ENCODE data around the gene OSCAR. TPM values are rescaled to one million over a fixed set of nuclear protein-coding genes. Genes with fewer than 3 reads are reported as not detected.

Gene OSCAR
- total RNA-seq, 1 donor from 2014 or later: 0.20 TPM

DNA sequence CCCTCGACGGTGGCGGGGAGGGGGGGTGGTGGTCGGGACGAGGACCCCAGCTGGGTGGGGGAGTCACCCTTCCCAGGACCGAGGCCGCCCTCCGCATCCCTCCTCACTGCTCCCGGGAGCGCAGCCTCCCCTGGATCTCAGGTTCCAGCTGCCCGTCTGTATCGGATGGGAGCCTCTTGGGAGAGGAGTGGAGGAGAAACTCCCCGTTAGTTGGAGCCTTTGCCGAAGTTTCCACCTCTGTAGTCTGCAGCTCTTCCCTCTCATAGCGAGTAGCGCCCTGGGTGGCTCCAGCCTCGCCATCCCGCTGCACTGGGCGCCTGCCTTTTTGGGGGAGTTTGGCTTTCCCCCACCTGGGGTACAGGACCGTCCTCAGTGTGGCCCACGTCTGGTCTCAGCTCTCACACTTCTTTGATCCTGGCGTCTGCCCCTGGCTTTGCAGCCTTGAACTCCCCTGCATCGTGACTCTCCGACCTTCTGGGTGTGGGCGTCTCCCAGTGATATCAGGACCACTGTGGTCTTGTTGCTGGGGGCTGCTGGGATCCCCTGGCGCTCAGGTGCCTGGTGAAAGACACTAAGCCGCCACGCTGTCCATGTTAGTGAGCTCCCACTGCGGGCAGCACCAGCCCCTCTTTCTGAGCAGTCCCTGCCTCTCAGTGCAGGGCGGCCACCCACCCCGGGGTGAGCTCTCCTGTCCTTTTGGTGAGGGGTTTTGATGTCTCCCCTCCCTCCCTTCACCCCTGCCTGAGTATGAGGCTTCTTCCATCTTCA is 38.1 kb upstream of the OSCAR start:
- H3K4me3 Mint-ChIP-seq (ENCODE audit: unreplicated experiment): peak overlapping the region; percentile 92
- H3K27me3 Mint-ChIP-seq (ENCODE audit: low read depth, unreplicated experiment): no peaks in the 10 kb centered on the region
- Histone ChIP-seq H3K4me3 (ENCODE audit: insufficient read depth, low read depth, low read length) (peak overlapping the region; percentile 72), H3K27ac (ENCODE audit: low read depth, low read length) (no peak overlapping the region), H3K9me3 (ENCODE audit: insufficient read depth, low read depth, low read length) (no peaks in the 10 kb centered on the region), H3K4me1 (ENCODE audit: insufficient read depth, low read length) (peaks cover 21% of the 10 kb centered on the region), H4K20me1 (ENCODE audit: insufficient read depth, low read length) (peaks cover 52% of the 10 kb centered on the region), H3K27me3 (ENCODE audit: insufficient read depth, low read length) (no peaks in the 10 kb centered on the region), H2AFZ (ENCODE audit: low read depth, low read length) (no peak overlapping the region), H3K36me3 (ENCODE audit: insufficient read depth, low read length) (peaks cover 14% of the 10 kb centered on the region), H3K9ac (ENCODE audit: low read length) (peak overlapping the region; percentile 98), H3K4me2 (ENCODE audit: low read length) (peak overlapping the region; percentile 93), H3K79me2 (ENCODE audit: insufficient read depth, low read length) (peaks cover 55% of the 10 kb centered on the region)
- H3K27ac Mint-ChIP-seq (ENCODE audit: unreplicated experiment): peak overlapping the region; percentile 87
- DNase-seq (ENCODE audit: low read depth): no peak
- H3K4me1 Mint-ChIP-seq (ENCODE audit: low read depth, unreplicated experiment): peaks cover 23% of the 10 kb centered on the region
- no peak for FAIRE-seq
- H3K9me3 Mint-ChIP-seq (ENCODE audit: unreplicated experiment): no peaks in the 10 kb centered on the region
- TF ChIP-seq, protein P1, sequence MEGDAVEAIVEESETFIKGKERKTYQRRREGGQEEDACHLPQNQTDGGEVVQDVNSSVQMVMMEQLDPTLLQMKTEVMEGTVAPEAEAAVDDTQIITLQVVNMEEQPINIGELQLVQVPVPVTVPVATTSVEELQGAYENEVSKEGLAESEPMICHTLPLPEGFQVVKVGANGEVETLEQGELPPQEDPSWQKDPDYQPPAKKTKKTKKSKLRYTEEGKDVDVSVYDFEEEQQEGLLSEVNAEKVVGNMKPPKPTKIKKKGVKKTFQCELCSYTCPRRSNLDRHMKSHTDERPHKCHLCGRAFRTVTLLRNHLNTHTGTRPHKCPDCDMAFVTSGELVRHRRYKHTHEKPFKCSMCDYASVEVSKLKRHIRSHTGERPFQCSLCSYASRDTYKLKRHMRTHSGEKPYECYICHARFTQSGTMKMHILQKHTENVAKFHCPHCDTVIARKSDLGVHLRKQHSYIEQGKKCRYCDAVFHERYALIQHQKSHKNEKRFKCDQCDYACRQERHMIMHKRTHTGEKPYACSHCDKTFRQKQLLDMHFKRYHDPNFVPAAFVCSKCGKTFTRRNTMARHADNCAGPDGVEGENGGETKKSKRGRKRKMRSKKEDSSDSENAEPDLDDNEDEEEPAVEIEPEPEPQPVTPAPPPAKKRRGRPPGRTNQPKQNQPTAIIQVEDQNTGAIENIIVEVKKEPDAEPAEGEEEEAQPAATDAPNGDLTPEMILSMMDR (IDR thresholded peaks at IDR 0.05; ENCODE audit: insufficient read depth, low read depth, low read length): no peak
- no peak for TF ChIP-seq EZH2 (IDR thresholded peaks at IDR 0.05; ENCODE audit: insufficient read depth, low read length)
- peaks cover 15% of the 10 kb centered on the region for H3K36me3 Mint-ChIP-seq (ENCODE audit: low read depth, unreplicated experiment)

DNA sequence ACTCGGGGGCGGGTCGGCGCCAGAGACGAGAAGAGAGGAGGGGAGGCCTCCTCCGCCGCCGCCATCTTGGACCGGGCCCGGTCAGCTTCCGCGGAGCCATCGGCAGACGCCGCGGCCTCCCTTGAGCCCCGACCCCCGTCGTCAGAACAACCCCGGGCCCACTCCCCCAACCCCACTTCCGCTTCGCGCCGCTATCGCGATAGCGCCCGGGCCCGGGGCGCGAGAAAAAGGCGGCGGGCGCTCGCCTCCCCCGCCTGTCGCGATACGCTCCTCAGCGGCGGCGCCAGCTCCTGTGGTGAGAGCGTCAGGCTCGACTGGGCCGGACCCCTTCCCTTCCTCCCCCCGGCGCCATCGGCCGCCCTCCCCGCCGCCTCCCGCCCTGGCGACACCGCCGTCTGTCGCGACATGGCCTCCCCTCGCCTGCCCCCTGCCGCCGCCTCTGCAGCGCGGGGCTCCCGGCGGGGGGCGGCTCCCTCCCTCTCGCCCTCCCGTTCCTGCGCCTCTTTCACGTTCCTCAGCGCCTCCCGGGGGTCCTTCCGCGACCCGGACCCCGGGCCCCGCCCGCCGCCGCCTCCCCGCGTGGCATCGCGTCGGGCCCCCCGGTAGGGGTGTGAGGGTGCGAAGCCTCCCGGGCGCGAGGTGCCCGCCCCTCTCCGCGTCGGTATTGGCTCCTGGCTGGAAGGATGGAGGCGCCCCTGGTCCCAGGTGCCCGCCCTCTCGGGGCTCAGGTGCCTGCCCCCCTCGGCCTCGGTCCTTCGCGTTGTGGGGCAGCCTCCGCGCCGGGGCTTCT is 37.3 kb upstream of the OSCAR start, which contains the start of gene CNOT3:
Gene CNOT3, plus strand, starts transcription at position 64 of the 790 bp plus-strand sequence. CDS start 5,217 bp downstream, outside the sequence.
- Mint-ChIP-seq H3K27me3 (ENCODE audit: low read depth, unreplicated experiment) (no peaks in the 10 kb centered on the region), H3K27ac (ENCODE audit: unreplicated experiment) (peak within 1 kb of the TSS; percentile 87), H3K4me3 (ENCODE audit: unreplicated experiment) (peak within 1 kb of the TSS; percentile 92), H3K4me1 (ENCODE audit: low read depth, unreplicated experiment) (peaks cover 23% of the 10 kb centered on the region), H3K9me3 (ENCODE audit: unreplicated experiment) (no peaks in the 10 kb centered on the region), H3K36me3 (ENCODE audit: low read depth, unreplicated experiment) (peaks cover 15% of the 10 kb centered on the region)
- peak within 1 kb of the TSS; percentile 95 for H3K4me2 ChIP-seq (ENCODE audit: low read length)
- H3K4me3 ChIP-seq (ENCODE audit: insufficient read depth, low read depth, low read length): peak within 1 kb of the TSS; percentile 72
- DNase-seq (ENCODE audit: low read depth) (no peak), FAIRE-seq (no peak)
- peak within 1 kb of the TSS; percentile 98 for H3K9ac ChIP-seq (ENCODE audit: low read length)
- no peaks in the 10 kb centered on the region for H3K9me3 ChIP-seq (ENCODE audit: insufficient read depth, low read depth, low read length)
- H3K36me3 ChIP-seq (ENCODE audit: insufficient read depth, low read length): peaks cover 8% of the 10 kb centered on the region
- H3K27me3 ChIP-seq (ENCODE audit: insufficient read depth, low read length): no peaks in the 10 kb centered on the region
- TF ChIP-seq, protein P1 (IDR thresholded peaks at IDR 0.05; ENCODE audit: insufficient read depth, low read depth, low read length): no peak
- peak within 1 kb of the TSS; percentile 92 for H3K27ac ChIP-seq (ENCODE audit: low read depth, low read length)
- peaks cover 45% of the 10 kb centered on the region for H4K20me1 ChIP-seq (ENCODE audit: insufficient read depth, low read length)
- H2AFZ ChIP-seq (ENCODE audit: low read depth, low read length): peak within 1 kb of the TSS; percentile 67
- H3K79me2 ChIP-seq (ENCODE audit: insufficient read depth, low read length): peaks cover 54% of the 10 kb centered on the region
- peaks cover 21% of the 10 kb centered on the region for H3K4me1 ChIP-seq (ENCODE audit: insufficient read depth, low read length)
